OCI-LY3 (cell line): ENCODE data around the gene IL32.

Source experiments
- H2AFZ ChIP-seq: fragments of 200-600, 300-600 bp; shearing (Covaris generic); 2 replicates; pipeline ENCODE4 v1.6.0; 2014; ENCODE audit warnings: antibody characterized with exemption, low read depth, low read length
- H3K27ac ChIP-seq: fragments of 200-600, 300-600 bp; sonication (generic); 2 replicates; pipeline ENCODE4 v1.5.1; 2014; ENCODE audit warnings: mild to moderate bottlenecking, low read length, moderate library complexity, mixed read lengths
- H3K27me3 ChIP-seq: fragments of 200-600, 300-600 bp; sonication (generic); 2 replicates; pipeline ENCODE4 v1.6.1; 2014; ENCODE audit warnings: low read depth, low read length, mixed read lengths
- H3K36me3 ChIP-seq: fragments of 200-600, 300-600 bp; sonication (generic); replicated peaks from 2 replicates; pipeline ENCODE3; 2014; ENCODE audit warnings: low read depth, low read length, mixed read lengths
- H3K4me1 ChIP-seq: fragments of 300-600, 200-600 bp; sonication (generic); 2 replicates; pipeline ENCODE4 v1.6.1; 2014; ENCODE audit warnings: low read length, mixed read lengths
- H3K4me2 ChIP-seq: fragments of 200-600, 300-600 bp; sonication (generic); 2 replicates; pipeline ENCODE4 v1.6.1; 2014; ENCODE audit warnings: low read length, mixed read lengths
- H3K4me3 ChIP-seq: fragments of 300-600, 200-600 bp; sonication (generic); 2 replicates; pipeline ENCODE4 v1.5.1; 2014; ENCODE audit warnings: antibody characterized with exemption, mild to moderate bottlenecking, low read length, moderate library complexity
- H3K79me2 ChIP-seq: fragments of 300-600, 200-600 bp; shearing (Covaris generic); 2 replicates; pipeline ENCODE4 v1.6.1; 2014; ENCODE audit warnings: mild to moderate bottlenecking, low read length, mixed read lengths
- H3K9ac ChIP-seq: fragments of 300-600, 200-600 bp; shearing (Covaris generic); 2 replicates; pipeline ENCODE4 v1.6.0; 2014; ENCODE audit warnings: mild to moderate bottlenecking, low read length, moderate library complexity
- H3K9me3 ChIP-seq: fragments of 200-600, 300-600 bp; shearing (Covaris generic); 2 replicates; pipeline ENCODE4 v1.6.1; 2014; ENCODE audit warnings: low read length, mixed read lengths; ENCODE audit not compliant: insufficient read depth
- H4K20me1 ChIP-seq: fragments of 200-600, 300-600 bp; sonication (generic); 2 replicates; pipeline ENCODE4 v1.6.1; 2016; ENCODE audit warnings: low read length, mixed read lengths; ENCODE audit not compliant: insufficient read depth
- EZH2phosphoT487 ChIP-seq: fragments of 200-600 bp; shearing (Covaris generic); IDR thresholded peaks from 2 replicates; pipeline ENCODE4 v1.6.1; 2018; ENCODE audit warnings: antibody characterized with exemption, mixed run types, low read depth
- TF ChIP-seq, protein P1 (sequence below): fragments of 200-600, 300-600 bp; sonication (generic); IDR thresholded peaks from 2 replicates; pipeline ENCODE4 v1.5.1; 2014; ENCODE audit warnings: antibody characterized with exemption, low read length, low read depth

IL32 gene

DNA sequence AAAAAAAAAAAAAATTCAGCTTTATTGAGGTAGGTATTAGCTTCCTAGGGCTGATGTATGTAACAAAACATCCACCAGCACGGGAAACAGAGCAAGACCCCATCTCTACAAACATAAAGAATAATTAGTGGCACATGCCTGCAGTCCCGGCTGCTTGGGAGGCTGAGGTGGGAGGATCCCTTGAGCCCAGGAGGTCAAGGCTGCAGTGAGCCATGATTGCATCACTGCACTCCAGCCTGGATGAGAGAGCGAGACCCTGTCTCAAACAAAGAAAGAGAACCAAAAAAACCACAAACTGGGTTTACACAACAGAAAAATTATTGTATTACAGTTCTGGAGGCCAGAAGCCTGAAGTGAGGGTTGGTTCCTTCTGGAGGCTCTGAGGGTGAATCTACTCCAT lies 23.1 kb upstream of the IL32 start:
- H3K27ac ChIP-seq, result no peak overlapping the region

DNA sequence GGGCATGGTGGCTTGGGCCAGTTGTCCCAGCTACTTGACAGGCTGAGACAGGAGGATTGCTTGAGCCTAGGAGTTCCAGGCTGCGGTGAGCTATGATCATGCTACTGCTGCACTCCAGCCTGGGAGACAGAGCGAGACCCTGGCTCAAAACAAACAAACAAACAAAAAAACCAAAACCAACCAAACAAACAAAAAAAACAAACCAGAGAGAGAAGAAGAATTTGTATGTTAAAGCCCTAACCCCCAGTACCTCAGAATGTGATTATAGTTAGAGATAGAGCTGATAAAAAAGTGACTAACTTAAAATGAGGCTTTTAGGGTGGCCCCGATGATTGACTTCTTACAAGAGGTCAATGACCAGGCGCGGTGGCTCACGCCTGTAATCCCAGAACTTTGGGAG lies 20.7 kb upstream of the IL32 start:
- 0 out of 2 replicates have a peak, but pooled peaks cover 4% of the 10 kb centered on the region for H3K4me1 ChIP-seq
- no peaks in the 10 kb centered on the region for H3K27me3 ChIP-seq
- no peak overlapping the region for H3K9ac ChIP-seq
- H3K9me3 ChIP-seq, result no peaks in the 10 kb centered on the region
- H3K27ac ChIP-seq, result no peak overlapping the region
- H4K20me1 ChIP-seq, result no peaks in the 10 kb centered on the region
- H3K36me3 ChIP-seq, result no peaks in the 10 kb centered on the region
- peak overlapping the region; percentile 85 for H3K4me2 ChIP-seq
- TF ChIP-seq, protein P1, sequence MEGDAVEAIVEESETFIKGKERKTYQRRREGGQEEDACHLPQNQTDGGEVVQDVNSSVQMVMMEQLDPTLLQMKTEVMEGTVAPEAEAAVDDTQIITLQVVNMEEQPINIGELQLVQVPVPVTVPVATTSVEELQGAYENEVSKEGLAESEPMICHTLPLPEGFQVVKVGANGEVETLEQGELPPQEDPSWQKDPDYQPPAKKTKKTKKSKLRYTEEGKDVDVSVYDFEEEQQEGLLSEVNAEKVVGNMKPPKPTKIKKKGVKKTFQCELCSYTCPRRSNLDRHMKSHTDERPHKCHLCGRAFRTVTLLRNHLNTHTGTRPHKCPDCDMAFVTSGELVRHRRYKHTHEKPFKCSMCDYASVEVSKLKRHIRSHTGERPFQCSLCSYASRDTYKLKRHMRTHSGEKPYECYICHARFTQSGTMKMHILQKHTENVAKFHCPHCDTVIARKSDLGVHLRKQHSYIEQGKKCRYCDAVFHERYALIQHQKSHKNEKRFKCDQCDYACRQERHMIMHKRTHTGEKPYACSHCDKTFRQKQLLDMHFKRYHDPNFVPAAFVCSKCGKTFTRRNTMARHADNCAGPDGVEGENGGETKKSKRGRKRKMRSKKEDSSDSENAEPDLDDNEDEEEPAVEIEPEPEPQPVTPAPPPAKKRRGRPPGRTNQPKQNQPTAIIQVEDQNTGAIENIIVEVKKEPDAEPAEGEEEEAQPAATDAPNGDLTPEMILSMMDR, result no peak
- TF ChIP-seq EZH2phosphoT487, result no peak
- H2AFZ ChIP-seq, result no peak overlapping the region
- no peaks in the 10 kb centered on the region for H3K79me2 ChIP-seq
- peak overlapping the region; percentile 86 for H3K4me3 ChIP-seq

More for the DNA sequence above, 23.1 kb upstream of the IL32 start:
- Histone ChIP-seq H3K36me3 (no peaks in the 10 kb centered on the region), H2AFZ (no peak overlapping the region), H3K4me3 (no peak overlapping the region), H3K9ac (no peak overlapping the region), H3K27me3 (no peaks in the 10 kb centered on the region), H3K79me2 (no peaks in the 10 kb centered on the region), H4K20me1 (no peaks in the 10 kb centered on the region), H3K4me1 (peaks cover 6% of the 10 kb centered on the region; the same call in 1 of the 2 replicates), H3K4me2 (no peak overlapping the region), H3K9me3 (no peaks in the 10 kb centered on the region)
- TF ChIP-seq, protein P1, result no peak
- TF ChIP-seq EZH2phosphoT487, result no peak

DNA sequence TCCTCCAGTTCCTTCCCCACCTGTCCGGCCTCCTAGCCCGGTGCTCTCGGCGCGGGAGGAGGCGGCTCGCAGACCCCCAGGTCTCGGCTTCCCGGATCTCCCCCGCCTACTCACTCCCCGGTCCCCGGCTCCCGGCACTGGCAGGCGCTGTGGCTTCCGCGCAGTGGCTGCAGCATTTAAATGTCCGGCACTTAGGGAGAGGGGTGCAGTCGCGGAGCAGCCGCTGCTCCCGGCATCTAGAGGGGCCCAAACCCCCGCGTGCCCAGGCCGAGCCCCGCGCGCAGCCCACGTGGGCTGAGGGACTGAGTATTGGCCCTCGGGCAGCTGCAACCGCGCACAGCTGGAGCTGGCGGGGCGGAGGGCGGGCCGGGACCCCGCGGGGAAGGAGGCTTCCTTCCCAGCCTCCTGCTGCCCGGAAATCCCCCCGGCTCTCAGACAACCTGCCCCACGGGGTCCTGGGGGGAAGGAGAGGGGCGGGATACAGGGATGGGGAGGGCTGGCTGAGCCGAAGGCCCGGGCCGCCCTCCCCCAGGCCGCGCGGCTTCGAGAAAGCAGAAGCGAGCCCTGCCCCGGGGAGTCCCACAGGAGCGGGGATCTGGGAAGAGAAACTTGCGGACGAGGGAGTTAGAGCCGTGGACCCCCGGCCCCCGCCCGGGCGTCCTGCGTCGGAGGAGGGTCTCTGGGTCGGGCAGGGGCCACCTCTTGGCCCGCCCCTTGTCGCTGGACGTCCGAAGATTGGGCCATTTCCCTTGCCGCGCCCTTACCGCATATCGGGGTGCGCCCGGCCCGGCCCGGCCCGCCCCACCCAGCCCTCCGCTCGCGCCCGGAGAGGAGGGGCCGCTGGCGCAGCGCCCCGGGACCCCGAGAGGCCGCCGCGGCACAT lies 19.4 kb upstream of the IL32 start, which contains the start of gene MMP25:
MMP25 (plus strand) TSS at position 804 of the 883 bp plus-strand sequence. CDS start 357 bp downstream, outside the sequence.
- H3K79me2 ChIP-seq, result no peaks in the 10 kb centered on the region
- no peaks in the 10 kb centered on the region for H3K27me3 ChIP-seq
- 0 out of 2 replicates have a peak, but pooled peaks cover 4% of the 10 kb centered on the region for H3K4me1 ChIP-seq
- peak within 1 kb of the TSS; percentile 36; the same call in 1 of the 2 replicates for H3K27ac ChIP-seq
- no peaks in the 10 kb centered on the region for H3K9me3 ChIP-seq
- H3K4me2 ChIP-seq, result peak within 1 kb of the TSS; percentile 85
- peak within 1 kb of the TSS; percentile 86 for H3K4me3 ChIP-seq
- peak within 1 kb of the TSS; percentile 85 for H3K9ac ChIP-seq
- peak within 1 kb of the TSS; percentile 67 for H2AFZ ChIP-seq
- H4K20me1 ChIP-seq, result no peaks in the 10 kb centered on the region
- TF ChIP-seq, protein P1, result no peak
- TF ChIP-seq EZH2phosphoT487, result no peak
- no peaks in the 10 kb centered on the region for H3K36me3 ChIP-seq

DNA sequence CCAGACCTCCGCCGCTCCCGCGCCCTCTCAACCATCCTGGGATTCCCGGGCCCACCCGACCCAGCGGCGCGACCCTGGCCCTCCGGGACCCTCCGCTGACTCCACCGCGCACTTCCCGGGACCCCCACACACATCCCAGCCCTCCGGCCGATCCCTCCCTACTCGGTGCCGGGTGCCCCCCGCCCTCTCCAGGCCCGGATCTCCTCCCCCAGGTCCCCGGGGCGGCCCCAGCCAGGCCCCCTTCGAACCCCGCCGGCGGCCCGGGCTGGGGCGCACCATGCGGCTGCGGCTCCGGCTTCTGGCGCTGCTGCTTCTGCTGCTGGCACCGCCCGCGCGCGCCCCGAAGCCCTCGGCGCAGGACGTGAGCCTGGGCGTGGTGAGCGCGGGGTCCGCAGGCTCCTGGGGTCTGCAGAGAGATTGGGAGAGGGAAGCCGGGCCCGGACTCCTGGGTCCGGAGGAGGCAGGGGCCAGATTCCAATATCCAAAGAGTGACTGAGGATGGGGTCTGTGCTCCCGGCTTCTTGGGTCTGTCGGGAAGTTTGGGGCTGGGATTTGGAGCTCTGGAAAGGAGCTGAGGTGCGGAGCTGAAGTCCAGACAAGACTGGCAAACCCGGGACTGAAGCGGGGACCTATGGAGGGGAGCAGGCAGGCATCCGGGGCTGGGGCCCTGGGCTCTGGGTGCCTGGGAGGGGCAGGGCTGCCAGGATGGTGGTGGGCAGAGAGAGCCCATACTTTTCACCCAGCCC lies 18.6 kb upstream of the IL32 start:
- Histone ChIP-seq H3K79me2 (no peaks in the 10 kb centered on the region), H3K4me2 (peak overlapping the region; percentile 85), H3K9ac (peak overlapping the region; percentile 85; the same call in 1 of the 2 replicates)

More for the DNA sequence above, 18.6 kb upstream of the IL32 start:
- no peaks in the 10 kb centered on the region for H3K36me3 ChIP-seq
- no peaks in the 10 kb centered on the region for H4K20me1 ChIP-seq
- peak overlapping the region; percentile 86 for H3K4me3 ChIP-seq
- H3K4me1 ChIP-seq, result 0 out of 2 replicates have a peak, but pooled peaks cover 4% of the 10 kb centered on the region
- H3K27ac ChIP-seq, result no peak overlapping the region
- no peak overlapping the region for H2AFZ ChIP-seq
- no peaks in the 10 kb centered on the region for H3K27me3 ChIP-seq
- TF ChIP-seq EZH2phosphoT487, result no peak
- TF ChIP-seq, protein P1, result no peak
- H3K9me3 ChIP-seq, result no peaks in the 10 kb centered on the region
